ENCODE data around the gene CACNA2D4. TPM values are rescaled to one million over a fixed set of nuclear protein-coding genes. Genes with fewer than 3 reads are reported as not detected.

CACNA2D4 gene
- polyA plus RNA-seq, 2 donors, result 0.84 to 0.89 TPM

GRCh38 chr12:1881936-1882335 lies 36.5 kb downstream of the CACNA2D4 start:
- no peaks in the 10 kb centered on the region for H3K4me1 ChIP-seq (ENCODE audit: control insufficient read depth in 2 of 2, insufficient read depth in 2 of 2, low read length in 1 of 2)
- peaks cover 0 to 4% of the 10 kb centered on the region in 2 donors for H3K9me3 ChIP-seq (ENCODE audit: control insufficient read depth in 2 of 2, insufficient read depth in 1 of 2, low read depth in 1 of 2, low read length in 1 of 2)
- no peaks in the 10 kb centered on the region for H3K27me3 ChIP-seq (ENCODE audit: control insufficient read depth in 1 of 2, insufficient read depth in 2 of 2, low read length in 2 of 2)
- H3K27ac ChIP-seq (ENCODE audit: low read depth in 2 of 2, low read length in 1 of 2), result no peak overlapping the region
- no peaks in the 10 kb centered on the region for H3K36me3 ChIP-seq (ENCODE audit: control insufficient read depth in 2 of 2, insufficient read depth in 2 of 2, low read length in 1 of 2)
- 50 to 56% methylated on average over 3 of the region's 3 CpGs for WGBS, 2 donors
- no peak overlapping the region for H3K4me3 ChIP-seq (ENCODE audit: low read depth in 1 of 2, low read length in 2 of 2)

GRCh38 chr12:1881301-1881700 lies 37.2 kb downstream of the CACNA2D4 start:
- H3K9me3 ChIP-seq (ENCODE audit: control insufficient read depth in 2 of 2, insufficient read depth in 1 of 2, low read depth in 1 of 2, low read length in 1 of 2), result peaks cover 0 to 4% of the 10 kb centered on the region in 2 donors
- H3K36me3 ChIP-seq (ENCODE audit: control insufficient read depth in 2 of 2, insufficient read depth in 2 of 2, low read length in 1 of 2), result no peaks in the 10 kb centered on the region
- WGBS, 2 donors, result 75 to 83% methylated on average over 8 of the region's 8 CpGs
- no peaks in the 10 kb centered on the region for H3K27me3 ChIP-seq (ENCODE audit: control insufficient read depth in 1 of 2, insufficient read depth in 2 of 2, low read length in 2 of 2)
- no peak overlapping the region for H3K27ac ChIP-seq (ENCODE audit: low read depth in 2 of 2, low read length in 1 of 2)
- no peak overlapping the region for H3K4me3 ChIP-seq (ENCODE audit: low read depth in 1 of 2, low read length in 2 of 2)
- no peaks in the 10 kb centered on the region for H3K4me1 ChIP-seq (ENCODE audit: control insufficient read depth in 2 of 2, insufficient read depth in 2 of 2, low read length in 1 of 2)

- Histone ChIP-seq H3K36me3 (ENCODE audit: control insufficient read depth in 2 of 2, insufficient read depth in 2 of 2, low read length in 1 of 2) (no peaks in the 10 kb centered on the region), H3K9me3 (ENCODE audit: control insufficient read depth in 2 of 2, insufficient read depth in 1 of 2, low read depth in 1 of 2, low read length in 1 of 2) (peaks cover 0 to 2% of the 10 kb centered on the region in 2 donors), H3K27ac (ENCODE audit: low read depth in 2 of 2, low read length in 1 of 2) (no peak overlapping the region), H3K27me3 (ENCODE audit: control insufficient read depth in 1 of 2, insufficient read depth in 2 of 2, low read length in 2 of 2) (no peaks in the 10 kb centered on the region), H3K4me1 (ENCODE audit: control insufficient read depth in 2 of 2, insufficient read depth in 2 of 2, low read length in 1 of 2) (no peaks in the 10 kb centered on the region), H3K4me3 (ENCODE audit: low read depth in 1 of 2, low read length in 2 of 2) (no peak overlapping the region)
- 83 to 93% methylated on average over 7 of the region's 7 CpGs for WGBS, 2 donors
These were observed 37.6 kb downstream of the CACNA2D4 start for GRCh38 chr12:1880876-1881275.

GRCh38 chr12:1880153-1880845 lies 38.2 kb downstream of the CACNA2D4 start:
- WGBS, 2 donors, result 82 to 88% methylated on average over 18 of the region's 18 CpGs
- H3K27ac ChIP-seq (ENCODE audit: low read depth in 2 of 2, low read length in 1 of 2), result no peak overlapping the region
- H3K36me3 ChIP-seq (ENCODE audit: control insufficient read depth in 2 of 2, insufficient read depth in 2 of 2, low read length in 1 of 2), result no peaks in the 10 kb centered on the region
- H3K27me3 ChIP-seq (ENCODE audit: control insufficient read depth in 1 of 2, insufficient read depth in 2 of 2, low read length in 2 of 2), result no peaks in the 10 kb centered on the region
- H3K4me3 ChIP-seq (ENCODE audit: low read depth in 1 of 2, low read length in 2 of 2), result no peak overlapping the region
- H3K4me1 ChIP-seq (ENCODE audit: control insufficient read depth in 2 of 2, insufficient read depth in 2 of 2, low read length in 1 of 2), result no peaks in the 10 kb centered on the region
- peaks cover 0 to 2% of the 10 kb centered on the region in 2 donors for H3K9me3 ChIP-seq (ENCODE audit: control insufficient read depth in 2 of 2, insufficient read depth in 1 of 2, low read depth in 1 of 2, low read length in 1 of 2)

- no peaks in the 10 kb centered on the region for H3K27me3 ChIP-seq (ENCODE audit: control insufficient read depth in 1 of 2, insufficient read depth in 2 of 2, low read length in 2 of 2)
- 92 to 93% methylated on average over 10 of the region's 10 CpGs for WGBS, 2 donors
- H3K27ac ChIP-seq (ENCODE audit: low read depth in 2 of 2, low read length in 1 of 2), result no peak overlapping the region
- no peaks in the 10 kb centered on the region for H3K4me1 ChIP-seq (ENCODE audit: control insufficient read depth in 2 of 2, insufficient read depth in 2 of 2, low read length in 1 of 2)
- no peak overlapping the region for H3K4me3 ChIP-seq (ENCODE audit: low read depth in 1 of 2, low read length in 2 of 2)
- no peaks in the 10 kb centered on the region for H3K9me3 ChIP-seq (ENCODE audit: control insufficient read depth in 2 of 2, insufficient read depth in 1 of 2, low read depth in 1 of 2, low read length in 1 of 2)
- no peaks in the 10 kb centered on the region for H3K36me3 ChIP-seq (ENCODE audit: control insufficient read depth in 2 of 2, insufficient read depth in 2 of 2, low read length in 1 of 2)
These were observed 38.8 kb downstream of the CACNA2D4 start for GRCh38 chr12:1879633-1880032.

- Histone ChIP-seq H3K27me3 (ENCODE audit: control insufficient read depth in 1 of 2, insufficient read depth in 2 of 2, low read length in 2 of 2) (no peaks in the 10 kb centered on the region), H3K4me1 (ENCODE audit: control insufficient read depth in 2 of 2, insufficient read depth in 2 of 2, low read length in 1 of 2) (no peaks in the 10 kb centered on the region), H3K27ac (ENCODE audit: low read depth in 2 of 2, low read length in 1 of 2) (no peak overlapping the region), H3K4me3 (ENCODE audit: low read depth in 1 of 2, low read length in 2 of 2) (no peak overlapping the region), H3K36me3 (ENCODE audit: control insufficient read depth in 2 of 2, insufficient read depth in 2 of 2, low read length in 1 of 2) (no peaks in the 10 kb centered on the region), H3K9me3 (ENCODE audit: control insufficient read depth in 2 of 2, insufficient read depth in 1 of 2, low read depth in 1 of 2, low read length in 1 of 2) (no peaks in the 10 kb centered on the region)
- 73 to 76% methylated on average over 5 of the region's 5 CpGs for WGBS, 2 donors
These were observed 39.8 kb downstream of the CACNA2D4 start for GRCh38 chr12:1878695-1879094.

GRCh38 chr12:1878214-1878613 lies 40.2 kb downstream of the CACNA2D4 start:
- Histone ChIP-seq H3K9me3 (ENCODE audit: control insufficient read depth in 2 of 2, insufficient read depth in 1 of 2, low read depth in 1 of 2, low read length in 1 of 2) (no peaks in the 10 kb centered on the region), H3K4me1 (ENCODE audit: control insufficient read depth in 2 of 2, insufficient read depth in 2 of 2, low read length in 1 of 2) (no peaks in the 10 kb centered on the region), H3K4me3 (ENCODE audit: low read depth in 1 of 2, low read length in 2 of 2) (no peak overlapping the region), H3K27me3 (ENCODE audit: control insufficient read depth in 1 of 2, insufficient read depth in 2 of 2, low read length in 2 of 2) (no peaks in the 10 kb centered on the region), H3K36me3 (ENCODE audit: control insufficient read depth in 2 of 2, insufficient read depth in 2 of 2, low read length in 1 of 2) (no peaks in the 10 kb centered on the region), H3K27ac (ENCODE audit: low read depth in 2 of 2, low read length in 1 of 2) (no peak overlapping the region)
- WGBS, 2 donors, result 89 to 90% methylated on average over 10 of the region's 10 CpGs

GRCh38 chr12:1877169-1877878 lies 41.1 kb downstream of the CACNA2D4 start:
- Histone ChIP-seq H3K27ac (ENCODE audit: low read depth in 2 of 2, low read length in 1 of 2) (no peak overlapping the region), H3K27me3 (ENCODE audit: control insufficient read depth in 1 of 2, insufficient read depth in 2 of 2, low read length in 2 of 2) (no peaks in the 10 kb centered on the region), H3K4me1 (ENCODE audit: control insufficient read depth in 2 of 2, insufficient read depth in 2 of 2, low read length in 1 of 2) (no peaks in the 10 kb centered on the region), H3K9me3 (ENCODE audit: control insufficient read depth in 2 of 2, insufficient read depth in 1 of 2, low read depth in 1 of 2, low read length in 1 of 2) (no peaks in the 10 kb centered on the region), H3K36me3 (ENCODE audit: control insufficient read depth in 2 of 2, insufficient read depth in 2 of 2, low read length in 1 of 2) (no peaks in the 10 kb centered on the region), H3K4me3 (ENCODE audit: low read depth in 1 of 2, low read length in 2 of 2) (no peak overlapping the region)
- WGBS, 2 donors, result 84 to 86% methylated on average over 8 of the region's 8 CpGs

- H3K27me3 ChIP-seq (ENCODE audit: control insufficient read depth in 1 of 2, insufficient read depth in 2 of 2, low read length in 2 of 2), result no peaks in the 10 kb centered on the region
These were observed 42.4 kb downstream of the CACNA2D4 start for GRCh38 chr12:1876086-1876485.

GRCh38 chr12:1875608-1876007 lies 42.8 kb downstream of the CACNA2D4 start:
- H3K27me3 ChIP-seq (ENCODE audit: control insufficient read depth in 1 of 2, insufficient read depth in 2 of 2, low read length in 2 of 2), result no peaks in the 10 kb centered on the region
- 70 to 75% methylated on average over 6 of the region's 6 CpGs for WGBS, 2 donors
- no peaks in the 10 kb centered on the region for H3K36me3 ChIP-seq (ENCODE audit: control insufficient read depth in 2 of 2, insufficient read depth in 2 of 2, low read length in 1 of 2)

More at GRCh38 chr12:1876086-1876485, 42.4 kb downstream of the CACNA2D4 start:
- no peaks in the 10 kb centered on the region for H3K4me1 ChIP-seq (ENCODE audit: control insufficient read depth in 2 of 2, insufficient read depth in 2 of 2, low read length in 1 of 2)
- WGBS, 2 donors, result 72 to 82% methylated on average over 3 of the region's 3 CpGs
- H3K27ac ChIP-seq (ENCODE audit: low read depth in 2 of 2, low read length in 1 of 2), result no peak overlapping the region
- H3K4me3 ChIP-seq (ENCODE audit: low read depth in 1 of 2, low read length in 2 of 2), result no peak overlapping the region
- H3K36me3 ChIP-seq (ENCODE audit: control insufficient read depth in 2 of 2, insufficient read depth in 2 of 2, low read length in 1 of 2), result no peaks in the 10 kb centered on the region
- H3K9me3 ChIP-seq (ENCODE audit: control insufficient read depth in 2 of 2, insufficient read depth in 1 of 2, low read depth in 1 of 2, low read length in 1 of 2), result peaks cover 0 to 5% of the 10 kb centered on the region in 2 donors

More at GRCh38 chr12:1875608-1876007, 42.8 kb downstream of the CACNA2D4 start:
- no peaks in the 10 kb centered on the region for H3K4me1 ChIP-seq (ENCODE audit: control insufficient read depth in 2 of 2, insufficient read depth in 2 of 2, low read length in 1 of 2)
- no peak overlapping the region for H3K27ac ChIP-seq (ENCODE audit: low read depth in 2 of 2, low read length in 1 of 2)
- H3K4me3 ChIP-seq (ENCODE audit: low read depth in 1 of 2, low read length in 2 of 2), result no peak overlapping the region
- H3K9me3 ChIP-seq (ENCODE audit: control insufficient read depth in 2 of 2, insufficient read depth in 1 of 2, low read depth in 1 of 2, low read length in 1 of 2), result peaks cover 0 to 8% of the 10 kb centered on the region in 2 donors

All from esophagus (tissue), 2 donors.